Measurements from ENCODE around the gene SIRT4.
"Not testable (repeated sequence)": the region's sequence is repeated elsewhere in the genome, so short reads cannot be mapped to it uniquely, and the experiment has no call there.

Gene SIRT4

GRCh38 chr12:120301962-120302815, at the start of gene SIRT4:
Gene SIRT4 (plus strand): TSS chr12:120302321. CDS start chr12:120303562, 1,241 bp downstream.
- DNase-seq (ENCODE audit: low read depth in 2 of 2), result peak; percentile 76 to 86

GRCh38 chr12:120253313-120253712, 48.8 kb upstream of the SIRT4 start:
- DNase-seq (ENCODE audit: low read depth in 2 of 2), result not testable (repeated sequence)

- no peak for DNase-seq (ENCODE audit: low read depth in 2 of 2)
Measured at GRCh38 chr12:120254809-120255208, 47.3 kb upstream of the SIRT4 start.

GRCh38 chr12:120257041-120257821, 44.9 kb upstream of the SIRT4 start:
- DNase-seq (ENCODE audit: low read depth in 2 of 2), result no peak

GRCh38 chr12:120258323-120258896, 43.7 kb upstream of the SIRT4 start:
- no peak for DNase-seq (ENCODE audit: low read depth in 2 of 2)

GRCh38 chr12:120259418-120260202, 42.5 kb upstream of the SIRT4 start:
- DNase-seq (ENCODE audit: low read depth in 2 of 2), result no peak

- no peak for DNase-seq (ENCODE audit: low read depth in 2 of 2)
Measured at GRCh38 chr12:120260607-120261006, 41.5 kb upstream of the SIRT4 start.

GRCh38 chr12:120261951-120262851, 39.9 kb upstream of the SIRT4 start:
- no peak for DNase-seq (ENCODE audit: low read depth in 2 of 2)

GRCh38 chr12:120262852-120263747, 39.0 kb upstream of the SIRT4 start:
- no peak for DNase-seq (ENCODE audit: low read depth in 2 of 2)

GRCh38 chr12:120263748-120264085, 38.4 kb upstream of the SIRT4 start:
- no peak for DNase-seq (ENCODE audit: low read depth in 2 of 2)

- no peak for DNase-seq (ENCODE audit: low read depth in 2 of 2)
Measured at GRCh38 chr12:120264086-120264903, 37.8 kb upstream of the SIRT4 start.

GRCh38 chr12:120264904-120265472, 37.1 kb upstream of the SIRT4 start:
- no peak for DNase-seq (ENCODE audit: low read depth in 2 of 2)

- peak; percentile 76 to 87 for DNase-seq (ENCODE audit: low read depth in 2 of 2)
Measured at GRCh38 chr12:120265473-120266179, 36.5 kb upstream of the SIRT4 start, which contains the start of gene PXN. Gene PXN (minus strand): TSS chr12:120265730. CDS start chr12:120265629, 101 bp downstream.

GRCh38 chr12:120266180-120266870, 35.8 kb upstream of the SIRT4 start:
- DNase-seq (ENCODE audit: low read depth in 2 of 2), result no peak

GRCh38 chr12:120267736-120268135, 34.4 kb upstream of the SIRT4 start:
- no peak for DNase-seq (ENCODE audit: low read depth in 2 of 2)

GRCh38 chr12:120276734-120277133, 25.4 kb upstream of the SIRT4 start:
- DNase-seq (ENCODE audit: low read depth in 2 of 2), result no peak
